OCI-LY7 (cell line): Measurements from ENCODE around the gene PPP2R2B.

ENCODE experiments used
- EZH2phosphoT487 ChIP-seq: fragments of 200-600 bp; sonication (generic); IDR thresholded peaks from 2 replicates; pipeline ENCODE4 v1.6.1; 2018; ENCODE audit warnings: low read depth, borderline replicate concordance, mild to moderate bottlenecking, mixed run types, antibody characterized with exemption, low read length, moderate library complexity, mixed read lengths
- TF ChIP-seq, protein P1 (sequence below): fragments of 200-600 bp; sonication (generic); conservative IDR thresholded peaks from 2 replicates; pipeline ENCODE4 v1.5.1; 2014; ENCODE audit warnings: mild to moderate bottlenecking, antibody characterized with exemption, low read length, moderate library complexity, mixed read lengths

DNA sequence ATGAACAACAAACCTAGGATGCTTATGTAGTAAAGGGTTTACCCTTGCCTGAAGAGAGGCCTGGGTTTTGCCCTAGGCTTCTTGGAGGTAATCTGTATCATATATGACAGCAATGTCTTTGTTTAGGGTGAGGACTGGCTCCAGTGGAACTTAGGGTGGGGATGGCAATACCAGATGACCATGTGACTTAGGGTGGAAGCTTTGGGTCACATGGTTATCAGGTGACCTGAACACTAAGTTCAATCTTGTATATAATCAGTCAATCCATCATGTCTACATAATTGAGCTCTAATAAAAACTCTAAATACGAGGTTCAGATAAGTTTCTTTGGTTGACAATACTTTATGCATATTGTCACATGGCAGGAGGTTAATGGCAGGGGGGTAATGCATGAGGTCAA lies 10.6 kb upstream of the PPP2R2B start:
- TF ChIP-seq, protein P1, sequence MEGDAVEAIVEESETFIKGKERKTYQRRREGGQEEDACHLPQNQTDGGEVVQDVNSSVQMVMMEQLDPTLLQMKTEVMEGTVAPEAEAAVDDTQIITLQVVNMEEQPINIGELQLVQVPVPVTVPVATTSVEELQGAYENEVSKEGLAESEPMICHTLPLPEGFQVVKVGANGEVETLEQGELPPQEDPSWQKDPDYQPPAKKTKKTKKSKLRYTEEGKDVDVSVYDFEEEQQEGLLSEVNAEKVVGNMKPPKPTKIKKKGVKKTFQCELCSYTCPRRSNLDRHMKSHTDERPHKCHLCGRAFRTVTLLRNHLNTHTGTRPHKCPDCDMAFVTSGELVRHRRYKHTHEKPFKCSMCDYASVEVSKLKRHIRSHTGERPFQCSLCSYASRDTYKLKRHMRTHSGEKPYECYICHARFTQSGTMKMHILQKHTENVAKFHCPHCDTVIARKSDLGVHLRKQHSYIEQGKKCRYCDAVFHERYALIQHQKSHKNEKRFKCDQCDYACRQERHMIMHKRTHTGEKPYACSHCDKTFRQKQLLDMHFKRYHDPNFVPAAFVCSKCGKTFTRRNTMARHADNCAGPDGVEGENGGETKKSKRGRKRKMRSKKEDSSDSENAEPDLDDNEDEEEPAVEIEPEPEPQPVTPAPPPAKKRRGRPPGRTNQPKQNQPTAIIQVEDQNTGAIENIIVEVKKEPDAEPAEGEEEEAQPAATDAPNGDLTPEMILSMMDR: no peak
- no peak for TF ChIP-seq EZH2phosphoT487
